Measurements from ENCODE around the gene TMEM176A. TPM values are rescaled to one million over a fixed set of nuclear protein-coding genes. Genes with fewer than 3 reads are reported as not detected.

Gene TMEM176A
- total and polyA plus RNA-seq, 2 experiments from 2014 or later = 0.34 TPM; not detected in 1

- no peak for TF ChIP-seq JUNB (IDR thresholded peaks at IDR 0.05; ENCODE audit: unreplicated experiment)
- TF ChIP-seq POLR2AphosphoS5 (IDR thresholded peaks at IDR 0.05; ENCODE audit: low read depth) = no peak
- no peak for TF ChIP-seq ZNF331 (CRISPR knock-in tag; IDR thresholded peaks at IDR 0.05; ENCODE audit: low read depth)
- no peak for TF ChIP-seq EZH2 (IDR thresholded peaks at IDR 0.05; ENCODE audit: low read depth, unreplicated experiment)
- Histone ChIP-seq H3K4me2 (no peak overlapping the region), H3K79me2 (replicated peaks; ENCODE audit: insufficient read depth) (no peaks in the 10 kb centered on the region), H3K27ac (ENCODE audit: low read depth) (no peak overlapping the region), H3F3A (replicated peaks; ENCODE audit: low read depth) (no peaks in the 10 kb centered on the region), H3K27me3 (ENCODE audit: insufficient read depth) (no peaks in the 10 kb centered on the region), H3K9me2 (ENCODE audit: insufficient read depth) (no peaks in the 10 kb centered on the region), H4K20me1 (replicated peaks; ENCODE audit: insufficient read depth) (no peaks in the 10 kb centered on the region; the same call in 1 of the 2 replicates), H3K4me3 (no peak overlapping the region), H3K4me1 (ENCODE audit: insufficient read depth) (no peaks in the 10 kb centered on the region), H2AFZ (no peak overlapping the region), H3K36me3 (ENCODE audit: insufficient read depth) (no peaks in the 10 kb centered on the region; the same call in 1 of the 2 replicates)
- Mint-ChIP-seq H3K27me3 (ENCODE audit: insufficient read depth, low read depth, poor library complexity) (peaks cover 1% of the 10 kb centered on the region), H3K4me1 (peaks cover 22% of the 10 kb centered on the region; the same call in 2 of the 3 replicates), H3K4me3 (no peak overlapping the region), H3K36me3 (ENCODE audit: low read depth) (peaks cover 5% of the 10 kb centered on the region; the same call in 1 of the 3 replicates), H3K27ac (no peak overlapping the region), H3K9me3 (peaks cover 5% of the 10 kb centered on the region; the same call in 1 of the 3 replicates)
- no peak for DNase-seq (ENCODE audit: low spot score)
- no peak for ATAC-seq
These were observed 18.4 kb downstream of the TMEM176A start for GRCh38 chr7:150818971-150819370.

GRCh38 chr7:150820148-150820547, 19.6 kb downstream of the TMEM176A start:
- Mint-ChIP-seq H3K4me3 (no peak overlapping the region), H3K36me3 (ENCODE audit: low read depth) (peaks cover 5% of the 10 kb centered on the region; the same call in 2 of the 3 replicates), H3K4me1 (peaks cover 14% of the 10 kb centered on the region; the same call in 2 of the 3 replicates), H3K9me3 (peaks cover 5% of the 10 kb centered on the region; the same call in 1 of the 3 replicates), H3K27me3 (ENCODE audit: insufficient read depth, low read depth, poor library complexity) (peaks cover 1% of the 10 kb centered on the region), H3K27ac (no peak overlapping the region)
- Histone ChIP-seq H3K27ac (ENCODE audit: low read depth) (no peak overlapping the region), H3K27me3 (ENCODE audit: insufficient read depth) (no peaks in the 10 kb centered on the region), H2AFZ (no peak overlapping the region), H3F3A (replicated peaks; ENCODE audit: low read depth) (no peaks in the 10 kb centered on the region), H3K4me3 (no peak overlapping the region), H3K36me3 (ENCODE audit: insufficient read depth) (no peaks in the 10 kb centered on the region; the same call in 1 of the 2 replicates), H3K4me2 (no peak overlapping the region), H3K4me1 (ENCODE audit: insufficient read depth) (no peaks in the 10 kb centered on the region), H3K9me2 (ENCODE audit: insufficient read depth) (no peaks in the 10 kb centered on the region), H3K79me2 (replicated peaks; ENCODE audit: insufficient read depth) (no peaks in the 10 kb centered on the region), H4K20me1 (replicated peaks; ENCODE audit: insufficient read depth) (no peaks in the 10 kb centered on the region; the same call in 1 of the 2 replicates)
- DNase-seq (ENCODE audit: low spot score) (no peak), ATAC-seq (no peak)
- TF ChIP-seq NANOG (IDR thresholded peaks at IDR 0.05; ENCODE audit: borderline replicate concordance) (no peak), EZH2phosphoT487 (IDR thresholded peaks at IDR 0.05; ENCODE audit: unreplicated experiment) (no peak), JUNB (IDR thresholded peaks at IDR 0.05; ENCODE audit: unreplicated experiment) (no peak), ZNF114 (CRISPR knock-in tag; IDR thresholded peaks at IDR 0.05) (no peak), ZNF331 (CRISPR knock-in tag; IDR thresholded peaks at IDR 0.05; ENCODE audit: low read depth) (no peak), STAT1 (IDR thresholded peaks at IDR 0.05; ENCODE audit: unreplicated experiment) (no peak), CREB1 (CRISPR knock-in tag; IDR thresholded peaks at IDR 0.05; ENCODE audit: low read depth) (no peak), CTCF (conservative IDR thresholded peaks at IDR 0.05; ENCODE audit: low read depth in 2 of 2) (no peak), ZNF462 (CRISPR knock-in tag; IDR thresholded peaks at IDR 0.05) (no peak)
